Astrocyte (in vitro differentiated cells and primary cell): ENCODE data around the gene OR5AC2.

Experiments used
- EZH2 ChIP-seq: IDR thresholded peaks from 2 replicates; pipeline ENCODE4 v1.6.1; 2012; ENCODE audit warnings: mild to moderate bottlenecking, low read length, inconsistent platforms; ENCODE audit not compliant: insufficient read depth
- TF ChIP-seq, protein P1 (sequence below): IDR thresholded peaks from 2 replicates; pipeline ENCODE4 v1.5.1; 2011; ENCODE audit warnings: low read depth, mild to moderate bottlenecking, inconsistent platforms, low read length, moderate library complexity; ENCODE audit not compliant: insufficient read depth

DNA sequence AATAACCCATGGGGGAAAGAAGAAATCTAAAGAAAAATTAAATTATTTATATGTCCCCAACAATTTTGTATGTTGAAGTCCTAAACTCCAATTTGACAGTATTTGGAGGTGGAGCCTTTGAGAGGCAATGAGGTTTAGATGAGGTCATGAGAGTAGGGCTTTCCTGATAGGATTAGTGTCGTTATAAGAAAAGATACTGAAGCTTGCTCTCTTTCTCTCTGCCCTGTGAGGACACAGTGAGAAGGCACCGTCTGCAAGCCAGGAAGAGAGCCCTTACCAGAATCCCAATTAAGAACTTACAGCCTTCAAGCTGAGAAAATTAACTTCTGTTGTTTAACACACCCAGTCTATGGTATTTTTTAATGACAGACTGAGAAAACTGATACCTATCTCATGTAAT, 16.1 kb upstream of the OR5AC2 start:
- TF ChIP-seq, protein P1, sequence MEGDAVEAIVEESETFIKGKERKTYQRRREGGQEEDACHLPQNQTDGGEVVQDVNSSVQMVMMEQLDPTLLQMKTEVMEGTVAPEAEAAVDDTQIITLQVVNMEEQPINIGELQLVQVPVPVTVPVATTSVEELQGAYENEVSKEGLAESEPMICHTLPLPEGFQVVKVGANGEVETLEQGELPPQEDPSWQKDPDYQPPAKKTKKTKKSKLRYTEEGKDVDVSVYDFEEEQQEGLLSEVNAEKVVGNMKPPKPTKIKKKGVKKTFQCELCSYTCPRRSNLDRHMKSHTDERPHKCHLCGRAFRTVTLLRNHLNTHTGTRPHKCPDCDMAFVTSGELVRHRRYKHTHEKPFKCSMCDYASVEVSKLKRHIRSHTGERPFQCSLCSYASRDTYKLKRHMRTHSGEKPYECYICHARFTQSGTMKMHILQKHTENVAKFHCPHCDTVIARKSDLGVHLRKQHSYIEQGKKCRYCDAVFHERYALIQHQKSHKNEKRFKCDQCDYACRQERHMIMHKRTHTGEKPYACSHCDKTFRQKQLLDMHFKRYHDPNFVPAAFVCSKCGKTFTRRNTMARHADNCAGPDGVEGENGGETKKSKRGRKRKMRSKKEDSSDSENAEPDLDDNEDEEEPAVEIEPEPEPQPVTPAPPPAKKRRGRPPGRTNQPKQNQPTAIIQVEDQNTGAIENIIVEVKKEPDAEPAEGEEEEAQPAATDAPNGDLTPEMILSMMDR, result no peak
- no peak for TF ChIP-seq EZH2
